ENCODE results near the gene PLEKHA1.

- no peak for TF ChIP-seq CTCF (IDR thresholded peaks at IDR 0.05)
- TF ChIP-seq POLR2A (IDR thresholded peaks at IDR 0.05) = no peak
Observed at GRCh38 chr10:122350893-122351292, 23.6 kb upstream of the PLEKHA1 start.

Measured in stomach (tissue), 4 donors.